ENCODE data around the gene COL9A3.

GRCh38 chr20:62785393-62785792 is 31.5 kb upstream of the COL9A3 start:
- TF ChIP-seq CTCF (IDR thresholded peaks at IDR 0.05), result no peak
- TF ChIP-seq POLR2A (IDR thresholded peaks at IDR 0.05), result no peak
